GM21619 (cell line): Measurements from ENCODE around the gene ANKZF1.
A peak's percentile ranks its signal among the peaks of the same experiment; 100 is the strongest.
"Not testable (repeated sequence)": the region's sequence is repeated elsewhere in the genome, so short reads cannot be mapped to it uniquely, and the experiment has no call there.

Experiments
- ATAC-seq: cut with Tn5 transposase; IDR thresholded peaks from one replicate; pipeline ENCODE4 v1.9.1; 2021; ENCODE audit not compliant: unreplicated experiment

The ANKZF1 gene

DNA sequence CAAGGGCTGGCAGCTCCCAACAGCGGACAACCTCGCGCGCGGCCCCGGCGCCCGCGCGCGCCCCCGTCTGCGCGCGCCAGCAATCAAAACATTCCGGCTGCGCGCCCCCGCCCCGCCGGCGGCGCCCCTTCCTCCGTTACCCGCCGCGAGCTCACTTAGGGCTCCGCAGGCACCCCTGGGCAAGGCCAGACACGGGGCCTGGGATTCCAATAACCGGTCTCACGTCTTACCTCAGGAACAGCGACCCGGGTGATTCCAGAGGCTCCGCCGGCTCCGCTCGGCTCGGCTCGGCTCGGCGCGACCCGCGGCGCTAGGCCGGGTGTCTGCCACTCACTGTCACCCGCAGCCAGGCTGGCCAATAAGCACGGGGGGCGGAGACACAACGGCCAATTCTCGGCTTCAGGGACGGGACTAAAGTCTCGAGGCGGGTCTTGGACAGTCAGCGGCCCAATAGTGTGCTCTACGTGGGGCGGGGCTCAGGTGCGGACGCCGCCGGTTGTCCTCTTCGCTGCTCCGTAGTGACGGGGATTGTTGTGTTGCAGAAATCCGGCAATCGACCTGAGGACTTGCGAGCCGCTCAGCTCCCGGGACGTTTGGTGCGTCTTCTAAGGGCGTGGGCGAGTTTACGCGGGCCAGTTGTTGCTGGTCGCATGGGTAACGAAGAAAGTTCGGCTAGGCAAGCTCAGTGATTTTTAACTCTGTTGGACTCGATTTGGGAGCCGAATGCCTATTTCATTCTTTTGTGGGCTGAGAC, at the start of gene ANKZF1, which contains the start of gene ATG9A:
Gene ANKZF1 (plus strand): TSS at position 502 of the 754 bp plus-strand sequence. CDS start 452 bp downstream, outside the sequence.
Gene ATG9A (minus strand): TSS at position 332 of the 754 bp plus-strand sequence. CDS start 1,612 bp downstream, outside the sequence.
- ATAC-seq: peak; percentile 95

- no peak for ATAC-seq
Observed at GRCh38 chr2:219180961-219181360, 48.6 kb upstream of the ANKZF1 start.

DNA sequence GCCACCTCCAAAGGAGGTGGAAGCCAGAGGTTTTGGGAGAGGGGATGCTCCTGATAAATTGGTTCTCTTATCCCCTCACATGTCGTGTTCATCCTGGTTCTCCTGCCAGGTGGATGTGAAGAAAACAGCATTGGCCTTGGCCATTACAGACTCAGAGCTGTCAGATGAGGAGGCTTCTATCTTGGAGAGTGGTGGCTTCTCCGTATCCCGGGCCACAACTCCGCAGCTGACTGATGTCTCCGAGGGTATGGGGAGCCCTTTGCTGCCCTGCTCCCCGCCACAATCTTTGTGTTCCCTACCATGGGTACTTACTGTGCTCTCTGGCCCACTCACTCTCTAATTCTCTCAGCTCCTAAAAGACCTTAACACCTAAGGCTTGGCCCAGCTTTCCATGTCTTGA, 48.1 kb upstream of the ANKZF1 start:
- ATAC-seq: no peak

DNA sequence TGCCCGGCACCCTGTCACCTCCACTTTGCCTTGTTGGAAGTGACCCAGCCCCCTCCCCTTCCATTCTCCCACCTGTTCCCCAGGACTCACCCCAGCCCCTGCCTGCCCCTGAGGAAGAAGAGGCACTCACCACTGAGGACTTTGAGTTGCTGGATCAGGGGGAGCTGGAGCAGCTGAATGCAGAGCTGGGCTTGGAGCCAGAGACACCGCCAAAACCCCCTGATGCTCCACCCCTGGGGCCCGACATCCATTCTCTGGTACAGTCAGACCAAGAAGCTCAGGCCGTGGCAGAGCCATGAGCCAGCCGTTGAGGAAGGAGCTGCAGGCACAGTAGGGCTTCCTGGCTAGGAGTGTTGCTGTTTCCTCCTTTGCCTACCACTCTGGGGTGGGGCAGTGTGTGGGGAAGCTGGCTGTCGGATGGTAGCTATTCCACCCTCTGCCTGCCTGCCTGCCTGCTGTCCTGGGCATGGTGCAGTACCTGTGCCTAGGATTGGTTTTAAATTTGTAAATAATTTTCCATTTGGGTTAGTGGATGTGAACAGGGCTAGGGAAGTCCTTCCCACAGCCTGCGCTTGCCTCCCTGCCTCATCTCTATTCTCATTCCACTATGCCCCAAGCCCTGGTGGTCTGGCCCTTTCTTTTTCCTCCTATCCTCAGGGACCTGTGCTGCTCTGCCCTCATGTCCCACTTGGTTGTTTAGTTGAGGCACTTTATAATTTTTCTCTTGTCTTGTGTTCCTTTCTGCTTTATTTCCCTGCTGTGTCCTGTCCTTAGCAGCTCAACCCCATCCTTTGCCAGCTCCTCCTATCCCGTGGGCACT, 47.1 kb upstream of the ANKZF1 start:
- ATAC-seq: no peak

DNA sequence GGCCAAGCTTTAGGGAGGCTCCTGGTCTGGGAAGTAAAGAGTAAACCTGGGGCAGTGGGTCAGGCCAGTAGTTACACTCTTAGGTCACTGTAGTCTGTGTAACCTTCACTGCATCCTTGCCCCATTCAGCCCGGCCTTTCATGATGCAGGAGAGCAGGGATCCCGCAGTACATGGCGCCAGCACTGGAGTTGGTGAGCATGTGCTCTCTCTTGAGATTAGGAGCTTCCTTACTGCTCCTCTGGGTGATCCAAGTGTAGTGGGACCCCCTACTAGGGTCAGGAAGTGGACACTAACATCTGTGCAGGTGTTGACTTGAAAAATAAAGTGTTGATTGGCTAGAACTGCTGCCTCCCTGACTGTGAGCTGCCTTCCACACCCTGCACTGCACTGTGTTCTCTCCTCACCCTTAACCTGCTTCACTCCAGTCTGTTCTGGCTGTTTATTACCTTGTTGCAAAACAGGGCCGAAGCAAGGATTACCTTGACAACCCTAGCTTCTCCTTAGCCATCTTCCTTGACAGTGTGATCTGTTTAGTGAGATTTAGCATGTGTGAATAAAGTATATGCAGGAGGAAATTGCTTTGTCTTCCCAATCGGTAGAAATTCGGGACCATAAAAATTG, 46.3 kb upstream of the ANKZF1 start:
- no peak for ATAC-seq

GRCh38 chr2:219184121-219184520, 45.5 kb upstream of the ANKZF1 start:
- ATAC-seq: no peak

GRCh38 chr2:219186754-219187456, 42.7 kb upstream of the ANKZF1 start:
- no peak for ATAC-seq

DNA sequence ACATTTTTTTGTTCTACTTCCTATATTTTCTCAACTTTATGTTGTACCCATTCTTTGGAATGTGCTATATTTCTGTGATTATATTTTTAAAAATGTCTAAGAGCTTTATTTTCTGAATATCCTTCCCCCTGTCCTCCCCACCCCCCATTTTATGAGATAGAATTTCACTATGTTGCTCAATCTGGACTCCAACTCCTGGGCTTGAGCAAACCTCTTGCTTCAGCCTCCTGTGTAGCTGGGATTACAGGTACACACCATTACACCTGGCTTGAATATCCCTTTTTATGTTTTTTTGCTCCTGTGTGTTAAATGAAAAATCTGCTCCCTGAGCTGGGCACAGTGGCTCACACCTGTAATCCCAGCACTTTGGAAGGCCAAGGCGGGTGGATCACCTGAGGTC, 32.2 kb upstream of the ANKZF1 start:
- no peak for ATAC-seq

DNA sequence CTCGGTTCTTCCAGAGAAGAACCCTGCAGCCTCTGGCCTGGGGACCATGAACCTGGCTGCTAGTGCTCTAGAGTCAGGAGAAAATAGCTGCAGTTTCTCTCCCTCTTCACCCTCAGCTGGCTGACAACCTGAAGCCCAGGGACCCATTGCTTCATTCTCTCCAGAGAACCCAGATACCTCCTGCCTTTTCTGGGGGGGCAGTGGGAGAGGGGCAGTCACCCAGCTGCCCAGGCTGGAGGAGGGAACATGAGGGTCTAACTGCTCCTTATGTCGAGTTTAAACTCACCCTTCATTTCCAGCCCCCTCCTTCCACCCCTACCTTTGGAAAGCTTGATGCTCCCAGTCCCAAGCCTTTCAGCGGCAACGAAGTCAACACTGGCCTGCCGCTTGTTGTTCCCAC, 30.6 kb upstream of the ANKZF1 start:
- ATAC-seq: no peak

DNA sequence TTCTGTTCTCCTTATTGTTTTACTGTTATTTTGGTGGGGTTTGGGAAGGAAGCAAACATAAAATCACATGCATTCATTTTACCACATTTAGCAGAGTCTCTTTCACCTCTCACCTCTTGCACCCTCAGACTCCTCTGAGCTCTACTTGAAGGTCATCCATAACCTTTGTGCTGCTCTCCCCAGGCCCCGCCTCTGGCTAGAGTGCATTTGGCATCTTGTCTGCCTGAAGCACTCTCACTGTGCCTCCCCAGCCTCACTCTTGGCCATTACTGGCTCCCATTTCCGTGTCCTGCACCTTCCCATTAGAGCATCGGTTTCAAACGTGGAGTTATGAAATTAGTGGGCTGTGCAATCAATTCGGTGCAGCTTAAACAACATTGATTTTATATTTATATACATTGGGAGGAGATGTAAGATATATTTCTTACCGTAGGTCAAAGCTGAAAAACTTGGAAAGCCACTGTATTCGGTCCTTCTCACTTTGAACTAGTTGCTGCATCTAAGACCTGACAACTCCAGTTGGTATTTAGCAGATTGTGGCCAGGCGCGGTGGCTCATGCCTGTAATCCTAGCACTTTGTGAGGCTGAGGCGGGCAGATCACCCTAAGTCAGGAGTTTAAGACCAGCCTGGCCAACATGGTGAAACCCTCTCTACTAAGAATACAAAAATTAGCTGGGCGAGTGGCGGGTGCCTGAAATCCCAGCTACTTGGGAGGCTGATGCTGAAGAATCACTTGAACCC, 30.0 kb upstream of the ANKZF1 start:
- no peak for ATAC-seq

- not testable (repeated sequence) for ATAC-seq
Observed at GRCh38 chr2:219200502-219201326, 28.9 kb upstream of the ANKZF1 start.

DNA sequence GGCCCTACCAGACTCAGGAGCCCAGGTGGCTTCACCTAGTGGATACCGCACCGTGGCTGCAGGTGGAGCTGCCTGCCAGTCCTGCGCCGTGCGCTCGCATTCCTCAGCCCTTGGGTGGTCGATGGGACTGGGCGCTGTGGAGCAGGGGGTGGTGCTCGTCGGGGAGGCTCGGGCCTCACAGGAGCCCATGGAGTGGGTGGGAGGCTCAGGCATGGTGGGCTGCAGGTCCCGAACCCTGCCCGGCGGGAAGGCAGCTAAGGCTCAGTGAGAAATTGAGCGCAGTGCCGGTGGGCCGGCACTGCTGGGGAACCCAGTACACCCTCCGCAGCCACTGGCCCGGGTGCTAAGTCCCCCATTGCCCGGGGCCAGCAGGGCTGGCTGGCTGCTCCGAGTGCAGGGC, 28.3 kb upstream of the ANKZF1 start:
- ATAC-seq: not testable (repeated sequence)

DNA sequence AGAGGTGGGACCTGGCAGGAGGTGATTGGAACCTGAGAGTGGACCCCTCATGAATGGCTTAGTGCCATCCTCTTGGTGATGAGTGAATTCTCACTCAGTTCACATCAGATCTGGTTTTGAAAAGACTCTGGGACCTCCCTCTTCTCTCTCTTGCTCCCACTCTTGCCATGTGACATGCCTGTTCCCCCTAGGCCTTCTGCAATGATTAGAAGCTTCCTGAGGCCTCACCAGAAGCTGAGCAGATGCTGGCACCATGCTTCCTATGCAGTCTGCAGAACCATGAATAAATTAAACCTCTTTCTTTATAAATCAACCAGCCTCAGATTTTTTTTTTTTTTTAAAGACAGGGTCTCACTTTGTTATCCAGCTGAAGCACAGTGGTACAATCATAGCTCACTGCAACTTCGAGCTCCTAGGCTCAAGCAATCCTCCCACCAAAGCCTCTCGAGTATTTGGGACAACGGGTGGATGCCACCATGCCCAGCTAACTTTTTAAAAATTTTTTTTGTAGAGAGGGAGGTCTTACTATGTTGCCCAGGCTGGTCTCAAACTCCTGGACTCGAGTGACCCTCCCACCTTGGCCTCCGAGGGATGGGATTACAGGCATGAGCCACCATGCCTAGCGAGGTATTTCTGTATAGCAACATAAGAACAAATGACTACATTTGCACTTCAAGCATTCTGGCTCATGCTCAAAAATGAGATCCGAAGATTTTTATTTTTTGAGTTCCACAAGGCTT, 25.0 kb upstream of the ANKZF1 start:
- ATAC-seq: no peak

GRCh38 chr2:219205165-219205538, 24.5 kb upstream of the ANKZF1 start:
- no peak for ATAC-seq

DNA sequence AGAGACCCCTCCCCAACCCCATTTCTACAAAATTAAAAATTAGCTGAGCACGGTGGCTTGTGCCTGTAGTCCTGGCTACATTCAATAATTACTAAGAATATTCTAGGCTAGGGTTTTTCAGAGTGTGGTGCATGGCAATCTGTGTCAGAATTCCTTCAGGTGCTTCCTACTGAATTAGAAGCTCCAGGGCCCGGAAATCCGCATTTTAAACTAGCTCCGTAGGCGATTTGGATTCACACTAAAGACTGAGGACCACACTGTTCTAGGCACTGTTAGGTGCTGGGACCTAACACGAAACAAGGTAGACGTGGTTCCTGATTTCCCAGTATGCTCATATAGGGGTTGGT, 23.7 kb upstream of the ANKZF1 start:
- ATAC-seq: no peak

DNA sequence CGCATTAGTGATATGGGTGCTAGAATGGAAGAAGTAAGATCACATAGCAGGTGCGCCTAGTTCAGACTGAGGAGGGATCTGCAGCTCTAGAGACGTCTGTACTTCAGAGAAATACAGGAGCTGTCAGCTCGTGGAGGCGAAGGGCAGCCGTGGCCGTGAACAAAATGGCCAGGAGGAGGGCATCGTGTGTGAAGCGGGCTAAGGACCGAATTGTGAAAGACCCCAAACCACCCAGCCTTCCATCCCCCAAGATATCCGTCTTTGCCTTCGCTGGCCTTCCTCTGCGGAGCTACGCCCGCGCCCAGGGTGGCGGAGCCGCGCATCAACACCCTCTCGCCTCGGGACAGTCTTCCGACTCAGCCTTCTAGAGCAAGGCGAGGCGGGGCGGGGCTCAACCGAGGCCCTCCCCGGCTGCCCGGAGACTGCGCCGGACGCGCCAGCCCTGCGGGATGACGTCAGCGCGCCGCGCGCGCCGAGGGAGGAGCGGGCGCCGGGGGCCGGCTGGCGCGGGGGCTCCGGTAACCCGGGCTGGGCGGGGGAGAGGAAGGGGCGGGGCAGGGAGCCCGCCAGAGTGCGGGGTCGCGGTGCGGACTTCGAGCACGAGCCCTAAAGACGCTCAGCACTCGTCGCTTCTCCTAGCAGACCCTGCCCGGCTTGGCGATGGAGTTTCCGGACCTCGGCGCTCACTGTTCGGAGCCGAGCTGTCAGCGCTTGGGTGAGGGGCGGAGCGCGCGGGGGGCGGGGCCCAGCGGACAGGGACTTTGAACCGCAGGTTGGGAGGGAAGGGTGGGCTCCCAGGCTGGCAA, 23.1 kb upstream of the ANKZF1 start, which contains the start of gene ZFAND2B:
Gene ZFAND2B (plus strand): TSS at position 455 of the 806 bp plus-strand sequence. CDS start 206 bp downstream, at position 661.
- ATAC-seq: peak; percentile 98

DNA sequence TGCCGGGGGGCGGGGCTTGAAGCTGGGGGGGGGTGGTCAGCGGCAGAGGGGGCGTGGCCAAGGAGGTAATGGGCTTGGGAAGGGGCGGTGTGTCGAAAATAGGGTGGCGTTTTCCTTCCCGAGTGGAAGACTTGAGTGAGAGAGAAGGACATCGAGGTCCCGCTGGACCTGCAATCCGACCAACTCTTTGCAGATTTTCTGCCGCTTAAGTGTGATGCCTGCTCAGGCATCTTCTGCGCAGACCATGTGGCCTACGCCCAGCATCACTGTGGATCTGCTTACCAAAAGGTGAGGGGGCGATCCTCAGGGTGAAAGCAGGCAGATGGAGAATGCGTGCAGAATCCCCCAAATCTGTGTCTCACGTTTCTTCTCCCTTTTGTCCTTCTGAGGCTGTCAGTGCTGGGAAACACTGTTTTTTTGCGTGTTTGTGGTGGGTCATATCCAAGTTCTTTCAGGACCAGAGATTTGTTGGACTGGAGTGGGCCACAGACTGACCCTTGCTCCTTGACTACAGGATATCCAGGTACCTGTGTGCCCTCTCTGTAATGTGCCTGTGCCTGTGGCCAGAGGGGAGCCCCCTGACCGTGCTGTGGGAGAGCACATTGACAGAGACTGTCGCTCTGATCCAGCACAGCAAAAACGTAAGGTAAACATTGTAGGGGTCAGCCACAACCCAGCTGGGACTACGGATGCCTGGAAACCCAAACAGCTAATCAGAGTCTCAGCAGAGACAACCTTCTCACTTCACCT, 22.3 kb upstream of the ANKZF1 start:
- no peak for ATAC-seq
